DOHH2 (cell line): Measurements from ENCODE around the gene ADAP2.
A peak's percentile ranks its signal among the peaks of the same experiment; 100 is the strongest.
"Not testable (repeated sequence)": the region's sequence is repeated elsewhere in the genome, so short reads cannot be mapped to it uniquely, and the experiment has no call there.

Source experiments
- H3F3A ChIP-seq: fragments of 200-600 bp; sonication (generic), shearing (Covaris generic); 2 replicates; pipeline ENCODE4 v1.6.0; 2016; ENCODE audit warnings: antibody characterized with exemption, mild to moderate bottlenecking; ENCODE audit not compliant: control insufficient read depth, insufficient read depth
- H3K27ac ChIP-seq: fragments of 200-600 bp; sonication (generic); 2 replicates; pipeline ENCODE4 v1.5.1; 2014; ENCODE audit warnings: low read depth, mild to moderate bottlenecking, low read length, moderate library complexity
- H3K27me3 ChIP-seq: fragments of 200-600 bp; sonication (generic); 2 replicates; pipeline ENCODE4 v1.6.1; 2014; ENCODE audit warnings: mild to moderate bottlenecking, low read length, mixed read lengths; ENCODE audit not compliant: control insufficient read depth
- H3K36me3 ChIP-seq: fragments of 200-600 bp; sonication (generic); 2 replicates; pipeline ENCODE4 v1.6.1; 2014; ENCODE audit warnings: mild to moderate bottlenecking, low read length, moderate library complexity, mixed read lengths; ENCODE audit not compliant: control insufficient read depth
- H3K4me1 ChIP-seq: fragments of 200-600 bp; sonication (generic); 2 replicates; pipeline ENCODE4 v1.6.1; 2014; ENCODE audit warnings: mild to moderate bottlenecking, low read length, mixed read lengths; ENCODE audit not compliant: control insufficient read depth
- H3K4me2 ChIP-seq: fragments of 200-600 bp; sonication (generic); 2 replicates; pipeline ENCODE4 v1.6.0; 2014; ENCODE audit warnings: mild to moderate bottlenecking, low read length, moderate library complexity
- H3K4me3 ChIP-seq: fragments of 200-600 bp; sonication (generic); 2 replicates; pipeline ENCODE4 v1.5.1; 2014; ENCODE audit warnings: mild to moderate bottlenecking, low read length, mixed read lengths
- H3K79me2 ChIP-seq: fragments of 200-600 bp; sonication (generic); 2 replicates; pipeline ENCODE4 v1.6.1; 2014; ENCODE audit warnings: mild to moderate bottlenecking, low read length, mixed read lengths; ENCODE audit not compliant: control insufficient read depth
- H3K9me2 ChIP-seq: fragments of 200-600 bp; sonication (generic); replicated peaks from 2 replicates; pipeline ENCODE4 v1.6.1; 2014; ENCODE audit warnings: mild to moderate bottlenecking, low read length, mixed read lengths; ENCODE audit not compliant: control insufficient read depth
- H3K9me3 ChIP-seq: fragments of 200-600 bp; sonication (generic); 2 replicates; pipeline ENCODE4 v1.6.1; 2014; ENCODE audit warnings: antibody characterized with exemption, low read length, mixed read lengths; ENCODE audit not compliant: control insufficient read depth, insufficient read depth
- H4K20me1 ChIP-seq: fragments of 200-600 bp; sonication (generic); 2 replicates; pipeline ENCODE4 v1.6.0; 2014; ENCODE audit warnings: low read depth, mild to moderate bottlenecking, antibody characterized with exemption, low read length, moderate library complexity; ENCODE audit not compliant: control insufficient read depth, insufficient read depth
- CTCF ChIP-seq: fragments of 200-600 bp; sonication (generic); IDR thresholded peaks from one replicate; pipeline ENCODE4 v1.5.1; 2014; ENCODE audit warnings: antibody characterized with exemption, mild to moderate bottlenecking, low read depth, low read length; ENCODE audit not compliant: poor library complexity, severe bottlenecking
- EZH2phosphoT487 ChIP-seq: fragments of 200-600 bp; sonication (generic); IDR thresholded peaks from 2 replicates; pipeline ENCODE4 v1.6.1; 2017; ENCODE audit warnings: borderline replicate concordance, mild to moderate bottlenecking, antibody characterized with exemption, low read length, moderate library complexity, mixed read lengths

Gene ADAP2

GRCh38 chr17:30969989-30970830 is 48.5 kb downstream of the ADAP2 start:
- peak overlapping the region; percentile 98 for H3K27ac ChIP-seq
- no peaks in the 10 kb centered on the region for H3K27me3 ChIP-seq
- H3K4me3 ChIP-seq, result peak overlapping the region; percentile 85
- H3K4me1 ChIP-seq, result peaks cover 57% of the 10 kb centered on the region
- no peaks in the 10 kb centered on the region for H3K9me2 ChIP-seq
- no peaks in the 10 kb centered on the region for H4K20me1 ChIP-seq
- H3K79me2 ChIP-seq, result peaks cover 43% of the 10 kb centered on the region
- H3K4me2 ChIP-seq, result peak overlapping the region; percentile 89
- H3K36me3 ChIP-seq, result peaks cover 30% of the 10 kb centered on the region
- peaks cover 33% of the 10 kb centered on the region for H3F3A ChIP-seq
- peaks cover 4% of the 10 kb centered on the region; the same call in 1 of the 2 replicates for H3K9me3 ChIP-seq
- TF ChIP-seq CTCF (no peak), EZH2phosphoT487 (no peak)

GRCh38 chr17:30970831-30971567 is 49.3 kb downstream of the ADAP2 start, which contains the start of gene RNF135:
RNF135 (plus strand) TSS chr17:30971039; CDS start chr17:30971074, 35 bp downstream.
- Histone ChIP-seq H3K27me3 (no peaks in the 10 kb centered on the region), H3K36me3 (peaks cover 36% of the 10 kb centered on the region), H3K9me3 (peaks cover 4% of the 10 kb centered on the region; the same call in 1 of the 2 replicates), H3K79me2 (peaks cover 48% of the 10 kb centered on the region), H3K9me2 (no peaks in the 10 kb centered on the region), H3K4me1 (peaks cover 51% of the 10 kb centered on the region), H3K4me2 (peak within 1 kb of the TSS; percentile 89), H4K20me1 (no peaks in the 10 kb centered on the region), H3K4me3 (peak within 1 kb of the TSS; percentile 85), H3F3A (peaks cover 27% of the 10 kb centered on the region), H3K27ac (peak within 1 kb of the TSS; percentile 98)
- TF ChIP-seq EZH2phosphoT487 (no peak), CTCF (peak; percentile 27)

- TF ChIP-seq CTCF, result no peak
- Histone ChIP-seq H3K79me2 (peaks cover 64% of the 10 kb centered on the region), H3K27me3 (no peaks in the 10 kb centered on the region), H3K4me3 (no peak overlapping the region), H3K9me2 (no peaks in the 10 kb centered on the region), H3K9me3 (peaks cover 4% of the 10 kb centered on the region; the same call in 1 of the 2 replicates), H3F3A (peaks cover 13% of the 10 kb centered on the region), H3K36me3 (peaks cover 36% of the 10 kb centered on the region), H3K4me2 (no peak overlapping the region), H3K27ac (no peak overlapping the region), H4K20me1 (no peaks in the 10 kb centered on the region), H3K4me1 (peaks cover 29% of the 10 kb centered on the region)
Measured at GRCh38 chr17:30975042-30975820, 53.5 kb downstream of the ADAP2 start.

GRCh38 chr17:30979919-30980318 is 58.2 kb downstream of the ADAP2 start:
- not testable (repeated sequence) for H3K27ac ChIP-seq, H3K27me3 ChIP-seq, H3K4me3 ChIP-seq, H3F3A ChIP-seq, H3K4me1 ChIP-seq, H4K20me1 ChIP-seq, H3K9me3 ChIP-seq, H3K4me2 ChIP-seq, H3K9me2 ChIP-seq
- Histone ChIP-seq H3K36me3 (peaks cover 14% of the 10 kb centered on the region), H3K79me2 (peaks cover 47% of the 10 kb centered on the region)
